Activated gamma-delta T cell (primary cell): ENCODE measurements around the gene PRDM13.
"Not testable (repeated sequence)": the region's sequence is repeated elsewhere in the genome, so short reads cannot be mapped to it uniquely, and the experiment has no call there.

Experiments
- DNase-seq: peaks from one replicate; lab custom pipeline; 2025; lab: John Stamatoyannopoulos, UW

PRDM13 gene

GRCh38 chr6:99629293-99629692, 22.7 kb downstream of the PRDM13 start:
- no peak for DNase-seq

- DNase-seq = no peak
Observed at GRCh38 chr6:99637629-99638028, 31.0 kb downstream of the PRDM13 start.

GRCh38 chr6:99638358-99638757, 31.7 kb downstream of the PRDM13 start:
- DNase-seq = not testable (repeated sequence)

GRCh38 chr6:99641270-99641669, 34.6 kb downstream of the PRDM13 start:
- no peak for DNase-seq

- DNase-seq = no peak
Observed at GRCh38 chr6:99645986-99646385, 39.4 kb downstream of the PRDM13 start.

GRCh38 chr6:99650091-99650571, 43.5 kb downstream of the PRDM13 start:
- DNase-seq = not testable (repeated sequence)

- DNase-seq = no peak
Observed at GRCh38 chr6:99660206-99660605, 53.6 kb downstream of the PRDM13 start.

- no peak for DNase-seq
Observed at GRCh38 chr6:99661870-99662269, 55.2 kb downstream of the PRDM13 start.

- DNase-seq = no peak
Observed at GRCh38 chr6:99662616-99663015, 56.0 kb downstream of the PRDM13 start.
